D721Med (cell line): ENCODE results near the gene PVR.
"Not testable (repeated sequence)": the region's sequence is repeated elsewhere in the genome, so short reads cannot be mapped to it uniquely, and the experiment has no call there.

Source experiments
- DNase-seq: peaks from one replicate; pipeline ENCODE4 v3.0.0; 2011; ENCODE audit warnings: low spot score; ENCODE audit not compliant: insufficient read length
- FAIRE-seq: peaks from 2 replicates; lab custom pipeline; 2011; peaks lifted over from hg19 to GRCh38; lab: Jason Lieb, UNC
- TF ChIP-seq, protein P1 (sequence below): IDR thresholded peaks from 2 replicates; pipeline ENCODE4 v1.5.1; 2012; ENCODE audit warnings: mild to moderate bottlenecking, control low read depth; ENCODE audit not compliant: insufficient read depth; ENCODE audit errors: missing control alignments

The PVR gene

DNA sequence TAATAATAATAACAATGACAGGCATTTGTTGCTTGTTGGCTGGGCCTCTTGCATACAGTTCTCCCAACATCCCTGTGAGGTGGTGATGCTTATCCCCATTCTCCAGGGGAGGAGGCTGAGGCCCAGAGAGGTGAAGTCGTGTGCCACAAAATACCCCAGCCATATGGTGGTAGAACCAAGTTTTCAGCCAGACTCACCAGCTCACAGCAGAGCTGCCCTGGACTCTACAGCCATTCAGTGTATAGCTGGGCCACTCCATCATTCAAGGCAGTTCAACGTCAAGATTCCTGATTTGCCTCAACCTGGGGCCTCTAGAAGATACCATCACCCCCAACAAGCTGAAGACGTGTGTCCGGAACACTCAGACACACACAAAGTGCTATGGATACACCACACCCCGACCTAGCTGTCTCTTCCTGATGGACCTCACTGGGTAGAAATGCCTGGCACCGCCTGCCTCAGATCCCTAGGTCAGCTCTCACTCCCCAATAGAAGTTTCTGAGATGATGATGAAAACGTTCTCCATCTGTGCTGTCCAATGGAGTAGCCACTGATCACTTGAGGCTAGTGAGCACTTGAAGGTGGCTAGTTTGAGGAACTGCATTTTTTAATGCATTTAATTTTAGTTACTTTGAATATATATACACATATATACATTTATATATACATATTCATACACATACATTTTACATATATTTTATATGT, 23.3 kb downstream of the PVR start:
- no peak for FAIRE-seq
- TF ChIP-seq, protein P1, sequence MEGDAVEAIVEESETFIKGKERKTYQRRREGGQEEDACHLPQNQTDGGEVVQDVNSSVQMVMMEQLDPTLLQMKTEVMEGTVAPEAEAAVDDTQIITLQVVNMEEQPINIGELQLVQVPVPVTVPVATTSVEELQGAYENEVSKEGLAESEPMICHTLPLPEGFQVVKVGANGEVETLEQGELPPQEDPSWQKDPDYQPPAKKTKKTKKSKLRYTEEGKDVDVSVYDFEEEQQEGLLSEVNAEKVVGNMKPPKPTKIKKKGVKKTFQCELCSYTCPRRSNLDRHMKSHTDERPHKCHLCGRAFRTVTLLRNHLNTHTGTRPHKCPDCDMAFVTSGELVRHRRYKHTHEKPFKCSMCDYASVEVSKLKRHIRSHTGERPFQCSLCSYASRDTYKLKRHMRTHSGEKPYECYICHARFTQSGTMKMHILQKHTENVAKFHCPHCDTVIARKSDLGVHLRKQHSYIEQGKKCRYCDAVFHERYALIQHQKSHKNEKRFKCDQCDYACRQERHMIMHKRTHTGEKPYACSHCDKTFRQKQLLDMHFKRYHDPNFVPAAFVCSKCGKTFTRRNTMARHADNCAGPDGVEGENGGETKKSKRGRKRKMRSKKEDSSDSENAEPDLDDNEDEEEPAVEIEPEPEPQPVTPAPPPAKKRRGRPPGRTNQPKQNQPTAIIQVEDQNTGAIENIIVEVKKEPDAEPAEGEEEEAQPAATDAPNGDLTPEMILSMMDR = no peak
- DNase-seq = no peak

DNA sequence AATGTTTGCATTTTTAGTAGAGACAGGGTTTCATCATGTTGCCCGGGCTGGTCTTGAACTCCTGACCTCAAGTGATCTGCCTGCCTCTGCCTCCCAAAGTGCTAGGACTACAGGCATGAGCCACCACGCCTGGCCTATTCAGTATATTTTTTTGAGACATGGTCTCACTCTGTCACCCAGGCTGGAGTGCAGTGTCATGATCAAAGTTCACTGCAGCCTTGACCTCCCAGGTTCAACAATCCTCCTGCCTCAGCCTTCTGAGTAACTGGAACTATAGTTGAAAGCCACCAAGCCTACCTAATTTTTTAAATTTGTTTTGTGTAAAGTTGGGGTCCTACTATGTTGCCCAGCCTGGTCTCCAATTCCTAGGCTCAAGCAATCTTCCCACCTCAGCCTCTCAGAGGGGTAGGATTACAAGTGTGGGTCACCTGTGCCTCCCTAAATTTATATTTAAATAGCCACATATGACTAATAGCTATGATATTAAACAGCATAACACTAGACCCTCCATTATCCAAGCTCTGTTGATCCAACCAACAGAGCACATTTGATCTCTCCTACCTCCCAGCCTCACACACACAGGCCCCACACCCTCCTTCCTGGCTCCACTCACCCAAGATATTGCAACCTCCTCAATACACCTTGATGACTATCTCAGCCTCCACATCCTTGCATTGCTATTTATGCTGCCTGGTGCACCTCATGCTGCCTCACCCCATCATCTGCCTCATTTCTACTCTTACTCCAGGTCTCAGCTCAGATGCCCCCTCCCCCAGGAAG, 25.5 kb downstream of the PVR start:
- FAIRE-seq (no peak), DNase-seq (no peak)

DNA sequence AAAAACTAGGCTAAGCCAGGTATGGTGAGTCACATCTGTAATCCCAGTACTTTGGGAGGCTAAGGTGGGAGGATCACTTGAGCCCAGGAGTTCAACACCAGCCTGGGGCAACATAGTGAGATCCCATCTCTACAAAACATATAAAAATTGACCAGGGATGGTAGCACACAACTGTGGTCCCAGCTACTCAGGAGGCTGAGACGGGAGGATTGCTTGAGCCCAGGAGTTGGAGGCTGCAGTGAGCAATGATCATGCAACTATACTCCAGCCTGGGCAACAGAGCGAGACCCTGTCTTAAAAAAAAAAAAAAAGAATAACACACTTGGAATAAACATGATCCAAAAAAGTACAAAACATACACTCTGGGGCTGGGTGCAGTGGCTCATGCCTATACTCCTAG, 26.3 kb downstream of the PVR start:
- FAIRE-seq, DNase-seq: not testable (repeated sequence)

More for the DNA sequence above, 25.5 kb downstream of the PVR start:
- TF ChIP-seq, protein P1 = no peak

DNA sequence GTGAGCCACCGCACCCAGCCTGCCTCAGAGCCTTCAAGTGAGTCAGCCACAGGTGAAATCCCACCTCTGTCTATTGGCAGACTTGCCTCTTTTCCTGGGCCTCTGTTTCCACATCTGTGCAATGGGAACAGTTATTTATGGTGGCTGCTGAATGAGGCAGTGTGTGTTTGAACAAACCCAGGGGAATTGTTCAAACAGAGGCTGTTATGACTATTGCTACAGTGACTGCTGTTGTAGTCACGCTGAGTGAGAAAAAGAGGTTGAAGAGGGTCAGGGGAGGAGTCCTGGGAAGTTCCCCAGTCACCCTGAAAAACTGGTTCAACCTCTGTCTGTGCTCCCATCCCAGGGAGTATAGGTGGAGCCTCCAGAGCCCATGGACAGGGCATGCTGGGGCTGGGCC, 27.7 kb downstream of the PVR start, which contains the start of gene CEACAM19:
TSS of gene CEACAM19 (plus strand) at position 83 of the 400 bp plus-strand sequence. CDS start 450 bp downstream, outside the sequence.
- FAIRE-seq = no peak
- TF ChIP-seq, protein P1 = no peak
- DNase-seq = no peak

DNA sequence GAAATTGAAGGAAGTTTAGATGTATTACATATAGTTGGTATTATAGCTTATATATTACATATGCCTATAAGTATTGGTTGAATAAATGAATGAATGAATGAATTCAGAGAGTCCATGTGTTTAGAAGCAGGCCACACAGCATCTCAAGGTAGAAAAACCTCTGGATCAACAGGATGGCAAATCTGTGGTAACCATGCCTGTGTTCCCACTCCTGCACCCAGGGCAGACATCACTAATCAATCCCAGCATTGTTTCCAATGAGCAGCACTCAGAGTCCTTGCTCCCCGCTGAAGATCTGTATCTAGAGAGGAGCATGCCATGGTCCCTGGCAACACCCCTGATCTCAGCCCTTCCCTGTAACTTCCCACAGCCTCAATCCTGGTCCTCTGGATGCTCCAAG, 28.5 kb downstream of the PVR start:
- TF ChIP-seq, protein P1 = no peak
- no peak for DNase-seq
- FAIRE-seq = no peak

DNA sequence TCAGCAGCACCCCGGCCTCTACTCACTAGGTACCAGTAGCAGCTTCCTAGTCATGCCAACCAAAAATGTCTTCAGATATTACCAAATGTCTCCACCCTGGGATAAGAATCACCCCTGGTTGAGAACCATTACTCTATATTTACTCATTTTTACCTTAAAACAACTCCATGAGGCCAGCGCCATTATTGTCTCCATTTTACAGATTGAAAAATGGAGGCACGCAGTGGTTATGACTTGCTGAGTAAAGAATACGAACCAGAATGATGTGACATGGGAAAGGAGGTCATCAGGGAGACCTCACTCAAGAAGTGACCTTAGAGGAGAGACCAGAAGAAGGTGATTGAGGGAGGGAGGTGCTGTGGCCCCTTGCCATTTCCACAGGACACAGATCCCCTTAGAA, 29.8 kb downstream of the PVR start:
- DNase-seq (no peak), FAIRE-seq (no peak)
- TF ChIP-seq, protein P1 = no peak

DNA sequence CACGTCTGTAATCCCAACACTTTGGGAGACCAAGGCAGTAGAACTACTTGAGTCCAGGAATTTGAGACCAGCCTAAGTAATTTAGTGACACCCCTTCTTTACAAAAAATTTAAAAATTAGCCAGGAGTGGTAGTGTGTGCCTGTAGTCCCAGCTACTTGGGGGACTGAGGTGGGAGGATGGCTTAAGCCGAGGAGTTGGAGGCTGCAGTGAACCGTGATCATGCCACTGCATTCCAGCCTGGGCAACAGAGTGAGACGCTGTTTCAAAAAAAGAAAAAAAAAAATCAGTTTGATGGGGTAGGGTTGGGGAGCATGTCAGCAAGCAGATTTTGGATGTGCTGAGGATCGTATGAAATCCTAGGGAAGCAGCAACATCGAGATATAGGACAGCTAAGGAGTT, 31.8 kb downstream of the PVR start:
- TF ChIP-seq, protein P1 = no peak
- DNase-seq = no peak
- no peak for FAIRE-seq
